Progenitor cell of endocrine pancreas (in vitro differentiated cells): ENCODE measurements around the gene SPECC1L. TPM values are rescaled to one million over a fixed set of nuclear protein-coding genes. Genes with fewer than 3 reads are reported as not detected.
A peak's percentile ranks its signal among the peaks of the same experiment; 100 is the strongest.

Source experiments
- DNase-seq: peaks from one replicate; pipeline ENCODE4 v3.0.0; 2021; ENCODE audit warnings: low spot score; ENCODE audit not compliant: unreplicated experiment
- H3K27ac Mint-ChIP-seq: 2 replicates; pipeline ENCODE4 v1.8.0; 2021; ENCODE audit warnings: mild to moderate bottlenecking, moderate library complexity, mixed read lengths
- H3K27me3 Mint-ChIP-seq: 2 replicates; pipeline ENCODE4 v1.8.0; 2021; ENCODE audit warnings: mixed read lengths
- H3K36me3 Mint-ChIP-seq: 2 replicates; pipeline ENCODE4 v1.8.0; 2022; ENCODE audit warnings: mixed read lengths; ENCODE audit not compliant: insufficient read depth
- H3K4me1 Mint-ChIP-seq: 2 replicates; pipeline ENCODE4 v1.8.0; 2021; ENCODE audit warnings: low read depth, mixed read lengths
- H3K4me3 Mint-ChIP-seq: 2 replicates; pipeline ENCODE4 v1.8.0; 2021; ENCODE audit warnings: low read depth, mild to moderate bottlenecking, moderate library complexity, mixed read lengths
- H3K9me3 Mint-ChIP-seq: 2 replicates; pipeline ENCODE4 v1.8.0; 2021; ENCODE audit warnings: low read depth, mixed read lengths
- CTCF ChIP-seq: fragments of 200-600 bp; sonication (generic); IDR thresholded peaks from one replicate; pipeline ENCODE4 v1.5.0; 2021; ENCODE audit warnings: antibody characterized with exemption, mild to moderate bottlenecking; ENCODE audit not compliant: unreplicated experiment
- total RNA-seq: library from RNA; stranded (reverse); gene quantifications from 2 replicates; pipeline ENCODE4 v1.2.1, GENCODE V29; 2021

SPECC1L gene
- total RNA-seq, 1 donor from 2014 or later = 96.9 TPM

GRCh38 chr22:24412274-24412673 is 141.6 kb downstream of the SPECC1L start:
- Mint-ChIP-seq H3K4me3 (no peak overlapping the region), H3K9me3 (no peaks in the 10 kb centered on the region), H3K27ac (no peak overlapping the region), H3K4me1 (peaks cover under 1% of the 10 kb centered on the region), H3K36me3 (peaks cover 5% of the 10 kb centered on the region), H3K27me3 (no peaks in the 10 kb centered on the region)
- DNase-seq = no peak
- no peak for TF ChIP-seq CTCF

- H3K9me3 Mint-ChIP-seq = no peaks in the 10 kb centered on the region
- H3K4me1 Mint-ChIP-seq = no peaks in the 10 kb centered on the region
- no peaks in the 10 kb centered on the region for H3K27me3 Mint-ChIP-seq
- peaks cover 5% of the 10 kb centered on the region for H3K36me3 Mint-ChIP-seq
- no peak for TF ChIP-seq CTCF
- H3K4me3 Mint-ChIP-seq = no peak overlapping the region
- no peak for DNase-seq
- H3K27ac Mint-ChIP-seq = no peak overlapping the region
Measured at GRCh38 chr22:24413271-24413670, 142.6 kb downstream of the SPECC1L start.

- no peak for DNase-seq
- no peak for TF ChIP-seq CTCF
- H3K27me3 Mint-ChIP-seq = no peaks in the 10 kb centered on the region
- peaks cover 5% of the 10 kb centered on the region for H3K36me3 Mint-ChIP-seq
- H3K4me1 Mint-ChIP-seq = no peaks in the 10 kb centered on the region
- no peaks in the 10 kb centered on the region for H3K9me3 Mint-ChIP-seq
- H3K4me3 Mint-ChIP-seq = no peak overlapping the region
- H3K27ac Mint-ChIP-seq = no peak overlapping the region
Measured at GRCh38 chr22:24413736-24414385, 143.2 kb downstream of the SPECC1L start.

- DNase-seq = no peak
- Mint-ChIP-seq H3K9me3 (no peaks in the 10 kb centered on the region), H3K4me3 (no peak overlapping the region), H3K27me3 (no peaks in the 10 kb centered on the region), H3K27ac (peak overlapping the region; percentile 85), H3K36me3 (peaks cover 3% of the 10 kb centered on the region), H3K4me1 (no peaks in the 10 kb centered on the region)
- TF ChIP-seq CTCF = no peak
Measured at GRCh38 chr22:24414523-24414922, 143.9 kb downstream of the SPECC1L start.

GRCh38 chr22:24414984-24415945 is 144.6 kb downstream of the SPECC1L start:
- DNase-seq = no peak
- Mint-ChIP-seq H3K36me3 (peaks cover 3% of the 10 kb centered on the region), H3K4me3 (no peak overlapping the region), H3K4me1 (no peaks in the 10 kb centered on the region), H3K9me3 (no peaks in the 10 kb centered on the region), H3K27ac (peak overlapping the region; percentile 59), H3K27me3 (no peaks in the 10 kb centered on the region)
- TF ChIP-seq CTCF = no peak
